GM12878 (cell line): ENCODE results near the gene DENND1B. TPM values are rescaled to one million over a fixed set of nuclear protein-coding genes. Genes with fewer than 3 reads are reported as not detected.

ENCODE experiments used
- ATAC-seq: fragments of 200-7000 bp; cut with Tn5 transposase; 3 replicates; pipeline ENCODE4 v1.9.1; 2020; ENCODE audit warnings: mild to moderate bottlenecking, moderate library complexity
- BruUV-seq: library from RNA; stranded (reverse); fragments of 400-500 nt; replicated peaks from 2 replicates; lab custom pipeline; 2021; lab: Mats Ljungman, UMichigan
- CTCF ChIA-PET: fragments of 300-600 bp; sonication (Branson Sonifier 250); formaldehyde crosslinking; extraction: SDS; loops from one replicate; lab custom pipeline; 2021; ENCODE audit warnings: inconsistent platforms; lab: Yijun Ruan, JAX
- POLR2A ChIA-PET: fragments of 350-600 bp; formaldehyde crosslinking; extraction: SDS; loops from one replicate; lab custom pipeline; 2021; ENCODE audit warnings: inconsistent platforms; lab: Charles Lee
- RAD21 ChIA-PET: fragments of 300-600 bp; sonication (Branson Sonifier 250); formaldehyde crosslinking; loops from one replicate; lab custom pipeline; 2023; ENCODE audit warnings: antibody characterized with exemption; ENCODE audit not compliant: unreplicated experiment; lab: Charles Lee
- SMC1A ChIA-PET: fragments of 300-600 bp; sonication (Branson Sonifier 250); formaldehyde crosslinking; loops from one replicate; lab custom pipeline; 2023; ENCODE audit not compliant: unreplicated experiment, uncharacterized antibody; lab: Charles Lee
- DNase-seq: peaks from one replicate; pipeline ENCODE4 v3.0.0-alpha.2; 2011; ENCODE audit warnings: low read depth, low spot score
- FAIRE-seq: peaks from 3 replicates; lab custom pipeline; 2011; peaks lifted over from hg19 to GRCh38; lab: Jason Lieb, UNC
- H2AFZ ChIP-seq: 2 replicates; pipeline ENCODE4 v1.6.0; 2011; ENCODE audit warnings: low read depth, low read length, control low read depth; ENCODE audit not compliant: control insufficient read depth
- H3K27ac ChIP-seq: 2 replicates; pipeline ENCODE4 v1.5.1; 2011; ENCODE audit warnings: control low read depth; ENCODE audit not compliant: control insufficient read depth, insufficient read depth
- H3K27me3 ChIP-seq, 2 experiments: replicated peaks in 1 of 2; 2 replicates each; pipeline versions ENCODE4 v1.6.0 to v1.6.1; 2011; ENCODE audit warnings: low read length in 1 of 2; ENCODE audit not compliant: control insufficient read depth in 2 of 2, insufficient read depth in 2 of 2
- H3K36me3 ChIP-seq, 2 experiments: 2 replicates each; pipeline ENCODE4 v1.5.1; 2011; ENCODE audit warnings: low read length in 1 of 2; ENCODE audit not compliant: control insufficient read depth in 2 of 2, insufficient read depth in 2 of 2
- H3K4me1 ChIP-seq: 2 replicates; pipeline ENCODE4 v1.6.1; 2011; ENCODE audit warnings: mild to moderate bottlenecking, low read length, moderate library complexity, mixed read lengths; ENCODE audit not compliant: control insufficient read depth, insufficient read depth
- H3K4me2 ChIP-seq: 2 replicates; pipeline ENCODE4 v1.6.0; 2011; ENCODE audit warnings: control low read depth; ENCODE audit not compliant: control insufficient read depth, insufficient read depth
- H3K4me3 ChIP-seq: fragments of 200-600 bp; sonication (generic); 2 replicates; pipeline ENCODE4 v1.5.1; 2016
- H3K79me2 ChIP-seq: 2 replicates; pipeline ENCODE4 v1.6.0; 2011; ENCODE audit warnings: low read length; ENCODE audit not compliant: control insufficient read depth, insufficient read depth
- H3K9ac ChIP-seq: 2 replicates; pipeline ENCODE4 v1.8.0; 2011; ENCODE audit warnings: low read length, control low read depth, mixed read lengths; ENCODE audit not compliant: control insufficient read depth, insufficient read depth
- H3K9me3 ChIP-seq: replicated peaks from 3 replicates; pipeline ENCODE4 v1.5.1; 2011; ENCODE audit warnings: mild to moderate bottlenecking, low read length; ENCODE audit not compliant: control insufficient read depth, insufficient read depth
- H4K20me1 ChIP-seq: 2 replicates; pipeline ENCODE4 v1.6.0; 2011; ENCODE audit not compliant: control insufficient read depth, insufficient read depth
- ATF3 ChIP-seq: IDR thresholded peaks from 2 replicates; pipeline ENCODE4 v1.6.1; 2011; ENCODE audit warnings: low read depth, mild to moderate bottlenecking, low read length, moderate library complexity, borderline replicate concordance; ENCODE audit errors: extremely low read depth
- BACH1 ChIP-seq: fragments of 450-650 bp; IDR thresholded peaks from 2 replicates; pipeline ENCODE4 v1.6.1; 2017; ENCODE audit warnings: mild to moderate bottlenecking, borderline replicate concordance
- BCL3 ChIP-seq: IDR thresholded peaks from 2 replicates; pipeline ENCODE4 v1.6.1; 2011; ENCODE audit warnings: borderline replicate concordance, low read depth, mild to moderate bottlenecking, moderate library complexity, low read length; ENCODE audit not compliant: insufficient read depth, poor library complexity, severe bottlenecking
- BRCA1 ChIP-seq: IDR thresholded peaks from 2 replicates; pipeline ENCODE4 v1.6.1; 2011; ENCODE audit warnings: low read depth, low read length, improper control_type of control experiment
- CEBPB ChIP-seq, 2 experiments: fragments of 150-350 bp in 1 of 2; IDR thresholded peaks; 2 replicates each; pipeline ENCODE4 v1.6.1; 2012 to 2014; ENCODE audit warnings: low read depth in 2 of 2, low read length in 2 of 2, borderline replicate concordance in 1 of 2, inconsistent platforms in 1 of 2
- ETV6 ChIP-seq, 2 experiments: fragments of 450-650 bp in 1 of 2; IDR thresholded peaks in 1 of 2; conservative IDR thresholded peaks in 1 of 2; 2 replicates each; pipeline ENCODE4 v1.6.1; 2014; ENCODE audit warnings: antibody characterized with exemption in 1 of 2, borderline replicate concordance in 1 of 2, low read depth in 1 of 2, mild to moderate bottlenecking in 1 of 2, moderate library complexity in 1 of 2
- MTA2 ChIP-seq: fragments of 450-650 bp; IDR thresholded peaks from 2 replicates; pipeline ENCODE4 v1.6.1; 2016; ENCODE audit warnings: low read depth, mild to moderate bottlenecking, moderate library complexity
- NFXL1 ChIP-seq: fragments of 450-650 bp; IDR thresholded peaks from 2 replicates; pipeline ENCODE4 v1.6.1; 2017; ENCODE audit warnings: antibody characterized with exemption, mild to moderate bottlenecking, borderline replicate concordance
- NFYA ChIP-seq: IDR thresholded peaks from 2 replicates; pipeline ENCODE4 v1.6.1; 2011; ENCODE audit warnings: low read depth, mild to moderate bottlenecking, low read length, improper control_type of control experiment, borderline replicate concordance
- PAX5 ChIP-seq: IDR thresholded peaks from 2 replicates; pipeline ENCODE4 v1.6.1; 2011; ENCODE audit warnings: low read depth, low read length, borderline replicate concordance
- SREBF2 ChIP-seq: IDR thresholded peaks from 2 replicates; pipeline ENCODE4 v1.6.1; 2012; ENCODE audit warnings: mild to moderate bottlenecking, low read length
- ZNF687 ChIP-seq: fragments of 450-650 bp; IDR thresholded peaks from 2 replicates; pipeline ENCODE4 v1.6.1; 2017; ENCODE audit warnings: mild to moderate bottlenecking, moderate library complexity
- WGBS: methylation state at CpG from one replicate; pipeline ENCODE4 v1.1.6; 2016; ENCODE audit warnings: low lambda C conversion rate; ENCODE audit not compliant: insufficient replicate concordance, insufficient coverage; ENCODE audit errors: missing lambda C conversion rate; 5-methylcytosine and 5-hydroxymethylcytosine counted together
- in situ Hi-C: fragments of 300-500 bp; cut with MboI; formaldehyde crosslinking; loops from 9 replicates; pipeline ENCODE4 v1.14.3; 2018; ENCODE audit warnings: mixed read lengths
- intact Hi-C: fragments of 100-400 bp; cut with micrococcal nuclease; formaldehyde crosslinking; loops from one replicate; pipeline ENCODE4 v1.14.2; 2022; ENCODE audit not compliant: unreplicated experiment
- polyA plus RNA-seq, 11 experiments: library from polyadenylated mRNA; depleted of rRNA in 4 of 11; unstranded in 6 of 11; stranded (reverse) in 5 of 11; fragments of >200 nt; fragmentation: Nextera tagmentation in 4 of 11; fragmentation: Illumina TruSeq in 1 of 11; extraction: Ambion mirVana in 4 of 11; extraction: Trizol in 1 of 11; gene quantifications; 1 replicate in 1 of 11; 2 replicates in 10 of 11; pipeline versions ENCODE4 v1.2.1 to v1.2.3, GENCODE V29; 2011 to 2016; ENCODE audit warnings: inconsistent platforms in 2 of 11, missing spikeins in 2 of 11, low read depth in 1 of 11
- total RNA-seq, 4 experiments: library from RNA; depleted of rRNA in 3 of 4; stranded (reverse); fragments of >200 nt in 3 of 4; fragmentation: Illumina TruSeq in 1 of 4; extraction: Trizol in 1 of 4; gene quantifications; 2 replicates each; pipeline versions ENCODE4 v1.2.1 to v1.2.3, GENCODE V29; 2013 to 2021
- TF ChIP-seq, protein P1 (sequence below): IDR thresholded peaks from 2 replicates; pipeline ENCODE4 v1.6.1; 2012; ENCODE audit warnings: low read depth, low read length, improper control_type of control experiment

The DENND1B gene
- total and polyA plus RNA-seq, 10 of the 15 experiments (the other 5 are each of a cell fraction or from before 2014, with no cell fraction given) = 1.7 to 10.7 (median 8.0) TPM

DNA sequence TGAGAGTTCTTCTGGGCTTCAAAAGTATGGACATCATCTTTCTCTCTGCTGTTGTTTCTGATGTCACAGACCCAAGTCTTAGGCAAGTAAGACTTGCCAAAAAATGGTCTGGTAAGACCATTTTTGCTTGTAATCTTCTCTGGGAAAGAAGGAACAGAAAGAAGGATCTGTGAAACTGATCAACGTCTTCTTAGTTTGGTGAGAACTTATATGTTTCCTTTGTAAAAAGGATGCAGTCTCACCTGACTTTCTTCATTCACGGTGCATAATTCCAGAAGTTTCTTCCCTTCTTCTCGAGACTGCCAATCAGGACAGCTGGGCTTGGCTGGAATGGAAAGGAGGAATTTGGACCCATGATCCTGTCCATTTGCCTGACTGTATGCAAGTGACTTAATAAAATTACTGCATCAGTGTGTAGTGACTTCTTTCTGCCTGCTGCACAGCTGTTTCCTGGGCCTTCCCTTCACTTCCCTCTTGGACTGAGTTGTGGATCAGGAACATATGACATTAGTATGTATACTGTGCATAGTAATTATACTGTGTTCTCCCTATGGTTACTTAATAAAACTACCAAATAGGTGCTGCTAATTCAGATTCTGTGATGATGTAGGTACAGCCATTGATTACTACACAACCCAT is 7.6 kb upstream of the DENND1B start:
- Histone ChIP-seq H2AFZ (no peak overlapping the region), H3K9ac (no peak overlapping the region), H3K27me3 (no peaks in the 10 kb centered on the region), H4K20me1 (no peaks in the 10 kb centered on the region), H3K79me2 (no peaks in the 10 kb centered on the region), H3K4me2 (no peak overlapping the region), H3K27ac (no peak overlapping the region), H3K4me1 (peaks cover 7% of the 10 kb centered on the region; the same call in 1 of the 2 replicates), H3K4me3 (no peak overlapping the region), H3K9me3 (no peaks in the 10 kb centered on the region), H3K36me3 (no peaks in the 10 kb centered on the region)
- DNase-seq (no peak), ATAC-seq (no peak), FAIRE-seq (no peak)
- ChIA-PET SMC1A (interaction anchor here (0.7 to 1.2 kb wide), 4 partner anchors 19 to 371 kb away, joined by 3 read pairs; no protein-coding TSS in a partner anchor), POLR2A (interaction anchor here (0.7 kb wide), 1 partner anchor 21 kb away, joined by 3 read pairs; no protein-coding TSS in a partner anchor), CTCF (no interaction called here), RAD21 (no interaction called here)
- in situ Hi-C loops = no loop called here
- 22% methylated on average over 3 of the region's 3 CpGs for WGBS
- intact Hi-C loops = no loop called here
- TF ChIP-seq BRCA1 (no peak), ATF3 (no peak), BACH1 (no peak), MTA2 (no peak), PAX5 (no peak), ZNF687 (no peak), CEBPB (IDR thresholded peaks at IDR 0.05; ENCODE audit: borderline replicate concordance in 1 of 2, low read depth in 2 of 2, low read length in 2 of 2) (no peak), SREBF2 (no peak), NFXL1 (no peak), BCL3 (no peak), ETV6 (conservative IDR thresholded peaks at IDR 0.05 in 1 of 2, IDR thresholded peaks at IDR 0.05 in 1 of 2; ENCODE audit: borderline replicate concordance in 1 of 2, low read depth in 1 of 2) (no peak), NFYA (no peak)
- TF ChIP-seq, protein P1, sequence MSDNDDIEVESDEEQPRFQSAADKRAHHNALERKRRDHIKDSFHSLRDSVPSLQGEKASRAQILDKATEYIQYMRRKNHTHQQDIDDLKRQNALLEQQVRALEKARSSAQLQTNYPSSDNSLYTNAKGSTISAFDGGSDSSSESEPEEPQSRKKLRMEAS = no peak
- BruUV-seq = no TSS peak
